AG09319 (cell line): Measurements from ENCODE around the gene GRID1.

Experiments used
- DNase-seq: peaks from one replicate; pipeline ENCODE4 v3.0.0-alpha.2; 2010; ENCODE audit warnings: low read depth; ENCODE audit errors: extremely low read depth
- TF ChIP-seq, protein P1 (sequence below): IDR thresholded peaks from 2 replicates; pipeline ENCODE4 v1.5.1; 2011; ENCODE audit warnings: low read depth, mild to moderate bottlenecking, inconsistent platforms, low read length, moderate library complexity

GRID1 gene

DNA sequence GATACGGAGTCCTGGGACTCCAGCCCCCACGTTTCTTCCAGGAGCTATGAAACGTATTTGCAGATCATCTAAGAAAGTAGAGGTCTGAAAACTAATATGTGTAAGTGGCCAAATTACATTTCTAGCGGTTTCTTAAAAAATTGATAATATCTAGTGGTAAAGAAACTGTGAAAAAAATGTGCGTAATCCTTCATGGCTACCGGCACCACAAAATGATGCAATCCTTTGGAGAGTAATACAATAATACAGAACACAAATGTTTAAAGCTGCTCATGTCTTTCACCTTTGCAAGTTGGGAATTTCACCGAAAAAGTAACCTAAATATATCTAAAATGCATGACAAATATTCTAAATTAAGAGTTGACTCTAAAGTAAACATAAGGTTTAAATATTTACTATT lies 742.1 kb downstream of the GRID1 start:
- DNase-seq = no peak
- TF ChIP-seq, protein P1, sequence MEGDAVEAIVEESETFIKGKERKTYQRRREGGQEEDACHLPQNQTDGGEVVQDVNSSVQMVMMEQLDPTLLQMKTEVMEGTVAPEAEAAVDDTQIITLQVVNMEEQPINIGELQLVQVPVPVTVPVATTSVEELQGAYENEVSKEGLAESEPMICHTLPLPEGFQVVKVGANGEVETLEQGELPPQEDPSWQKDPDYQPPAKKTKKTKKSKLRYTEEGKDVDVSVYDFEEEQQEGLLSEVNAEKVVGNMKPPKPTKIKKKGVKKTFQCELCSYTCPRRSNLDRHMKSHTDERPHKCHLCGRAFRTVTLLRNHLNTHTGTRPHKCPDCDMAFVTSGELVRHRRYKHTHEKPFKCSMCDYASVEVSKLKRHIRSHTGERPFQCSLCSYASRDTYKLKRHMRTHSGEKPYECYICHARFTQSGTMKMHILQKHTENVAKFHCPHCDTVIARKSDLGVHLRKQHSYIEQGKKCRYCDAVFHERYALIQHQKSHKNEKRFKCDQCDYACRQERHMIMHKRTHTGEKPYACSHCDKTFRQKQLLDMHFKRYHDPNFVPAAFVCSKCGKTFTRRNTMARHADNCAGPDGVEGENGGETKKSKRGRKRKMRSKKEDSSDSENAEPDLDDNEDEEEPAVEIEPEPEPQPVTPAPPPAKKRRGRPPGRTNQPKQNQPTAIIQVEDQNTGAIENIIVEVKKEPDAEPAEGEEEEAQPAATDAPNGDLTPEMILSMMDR = no peak

DNA sequence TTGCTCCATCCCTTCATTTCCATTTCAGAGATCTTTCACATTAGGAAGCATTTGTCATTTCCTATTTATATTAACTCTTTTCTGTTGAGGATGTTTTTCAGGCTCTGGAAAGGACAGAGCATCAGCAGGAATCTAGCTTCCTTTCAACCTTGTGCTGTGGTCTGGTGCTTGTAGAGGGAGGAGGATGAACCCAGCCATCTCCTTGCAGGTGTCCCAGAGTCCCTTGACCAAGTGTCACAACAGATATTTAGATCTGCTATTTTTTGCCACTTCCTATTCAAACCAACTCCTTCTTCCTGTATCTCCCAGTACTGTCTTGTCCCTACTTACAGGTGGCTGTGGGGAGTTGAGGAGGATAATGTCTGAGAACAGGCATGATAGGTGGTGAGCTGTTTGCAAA lies 742.8 kb downstream of the GRID1 start:
- no peak for DNase-seq
- TF ChIP-seq, protein P1 = no peak

DNA sequence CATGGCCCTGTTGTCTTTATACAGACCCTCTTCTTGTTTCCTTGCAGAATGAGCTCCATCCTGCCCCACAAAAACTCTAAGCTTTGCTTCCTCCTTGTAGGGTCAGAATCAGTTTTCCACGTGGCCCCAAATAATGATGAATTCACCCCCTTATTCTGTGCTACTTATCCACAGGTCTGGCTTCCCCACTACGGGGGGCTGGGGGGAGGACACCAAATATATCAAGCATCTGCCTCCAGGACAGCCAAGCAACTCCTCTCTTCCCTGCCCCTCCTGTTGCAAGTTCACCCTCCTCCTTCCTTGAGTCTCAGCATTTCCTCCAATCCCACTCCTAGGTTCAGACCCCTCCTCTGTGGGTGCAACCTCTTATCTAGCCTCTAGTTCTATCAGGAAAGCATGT lies 743.3 kb downstream of the GRID1 start:
- no peak for DNase-seq
- TF ChIP-seq, protein P1 = no peak

DNA sequence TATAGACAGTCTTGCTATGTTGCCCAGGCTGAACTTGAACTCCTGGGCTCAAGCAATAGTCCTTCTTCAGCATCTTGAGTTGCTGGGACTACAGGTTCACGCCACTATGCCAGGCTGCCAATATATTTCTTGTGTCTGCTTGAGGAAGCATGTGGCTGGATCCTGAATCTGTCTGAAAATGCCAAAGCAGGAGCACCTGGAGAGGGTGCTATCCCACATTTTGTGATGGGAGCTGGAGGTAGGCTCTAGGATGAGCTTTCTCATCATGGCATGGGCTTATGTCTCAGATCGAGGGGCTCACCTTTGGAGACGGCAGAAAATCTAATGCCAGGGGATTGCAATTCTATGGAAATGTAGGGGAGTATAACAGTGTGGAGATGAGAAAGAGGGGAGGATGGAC lies 744.2 kb downstream of the GRID1 start:
- TF ChIP-seq, protein P1 = no peak

DNA sequence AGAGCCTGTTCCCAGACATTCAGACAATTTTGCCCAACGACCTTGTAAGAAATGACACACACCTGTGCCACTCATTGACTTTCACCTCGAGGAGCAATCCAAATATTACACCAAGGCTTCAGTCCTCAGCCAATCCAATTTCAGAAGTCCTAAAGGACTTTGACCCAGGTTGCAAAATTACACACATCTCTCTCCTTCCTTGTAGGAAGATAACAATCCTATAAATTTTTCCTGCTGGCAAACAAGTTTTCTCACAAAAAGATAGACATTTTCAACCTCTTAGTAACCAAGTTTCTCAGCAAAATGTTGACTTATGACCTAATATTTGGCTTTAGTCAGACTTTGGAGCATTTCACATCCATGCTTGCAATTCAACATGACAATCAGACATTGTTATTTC lies 745.0 kb downstream of the GRID1 start:
- DNase-seq = no peak
- TF ChIP-seq, protein P1 = no peak

More for the DNA sequence above, 744.2 kb downstream of the GRID1 start:
- DNase-seq = no peak

DNA sequence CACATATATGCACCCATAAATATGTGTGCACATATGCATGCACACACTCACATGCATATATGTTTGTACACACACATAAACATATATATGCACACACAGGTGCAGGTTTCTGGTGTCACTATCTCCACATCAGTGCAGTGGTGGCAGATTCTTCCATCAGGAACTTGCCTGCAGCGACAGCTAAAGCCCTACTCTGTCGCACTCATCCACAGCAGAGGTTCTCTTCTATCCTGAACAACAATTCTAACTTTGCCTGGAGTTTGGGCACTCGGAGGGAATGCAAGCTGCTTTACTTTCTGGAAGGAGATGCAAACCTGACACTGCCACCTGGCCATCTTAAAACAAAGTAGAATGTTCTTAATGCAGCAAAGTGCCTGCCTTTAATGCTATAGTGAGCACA lies 745.8 kb downstream of the GRID1 start:
- TF ChIP-seq, protein P1 = no peak
- no peak for DNase-seq

DNA sequence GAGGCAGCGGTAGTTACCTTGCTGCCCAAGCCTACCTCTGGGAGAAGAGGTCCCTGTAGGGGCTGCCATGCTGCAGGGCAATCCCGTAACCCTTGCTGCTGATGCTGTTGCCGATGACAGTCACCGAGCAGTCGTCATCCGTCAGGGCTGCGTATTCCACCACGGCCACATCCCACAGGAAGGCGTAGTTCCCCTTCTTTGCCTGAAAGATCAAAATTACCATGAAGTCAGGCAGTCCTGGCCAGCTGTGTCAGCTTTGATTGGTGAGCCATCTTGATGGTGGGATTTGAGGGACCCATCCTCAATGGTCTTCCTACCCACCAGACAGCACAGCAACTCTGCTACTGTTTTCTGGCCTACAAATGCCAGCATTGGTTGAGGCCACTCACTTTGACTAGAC lies 746.8 kb downstream of the GRID1 start:
- TF ChIP-seq, protein P1 = no peak
- no peak for DNase-seq
